ENCODE results near the gene TXNDC8. TPM values are rescaled to one million over a fixed set of nuclear protein-coding genes. Genes with fewer than 3 reads are reported as not detected.

The TXNDC8 gene
- total RNA-seq, 2 experiments from 2014 or later, result not detected

DNA sequence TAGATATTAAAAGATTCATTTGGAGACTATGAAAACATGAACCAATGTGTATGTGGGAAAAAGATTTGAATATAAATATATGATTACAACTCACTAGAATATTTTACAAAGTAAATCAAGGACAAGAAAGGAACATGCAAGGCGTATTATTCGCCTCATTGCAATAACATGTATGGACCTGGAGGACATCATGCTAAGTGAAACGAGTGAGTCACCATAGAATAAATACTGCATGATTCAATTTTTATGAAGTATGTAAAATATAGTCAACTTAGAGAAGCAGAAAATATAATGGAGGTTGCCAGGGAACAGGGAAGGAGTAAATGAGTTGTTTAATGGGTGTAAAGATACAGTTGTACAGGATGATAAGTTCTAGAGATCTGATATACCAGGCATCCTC is 4.9 kb downstream of the TXNDC8 start:
- no peaks in the 10 kb centered on the region for H3K9me3 Mint-ChIP-seq
- intact Hi-C loops (cut with DNase I, micrococcal nuclease), result no loop called here
- H3K27ac Mint-ChIP-seq, result no peak overlapping the region
- Histone ChIP-seq H3K27me3 (ENCODE audit: control insufficient read depth in 1 of 2, insufficient read depth in 2 of 2, low read length in 2 of 2) (no peaks in the 10 kb centered on the region), H3K9me3 (ENCODE audit: control insufficient read depth in 1 of 2, insufficient read depth in 1 of 2, low read length in 2 of 2) (peaks cover 0 to 3% of the 10 kb centered on the region in 2 experiments), H3K4me3 (ENCODE audit: low read length) (no peak overlapping the region), H3K27ac (ENCODE audit: low read depth in 1 of 2, low read length in 2 of 2) (no peak overlapping the region), H3K4me1 (ENCODE audit: insufficient read depth, low read length) (no peaks in the 10 kb centered on the region), H3K36me3 (ENCODE audit: insufficient read depth, low read length) (no peaks in the 10 kb centered on the region)
- ATAC-seq (ENCODE audit: poor library complexity) (no peak), DNase-seq (no peak)
- H3K36me3 Mint-ChIP-seq (ENCODE audit: low read depth), result no peaks in the 10 kb centered on the region
- no peaks in the 10 kb centered on the region for H3K4me1 Mint-ChIP-seq (ENCODE audit: low read depth)
- H3K27me3 Mint-ChIP-seq, result peaks cover 10% of the 10 kb centered on the region
- POLR2A ChIA-PET, result no interaction called here
- no peak overlapping the region for H3K4me3 Mint-ChIP-seq
- no peak for TF ChIP-seq CTCF (IDR thresholded peaks at IDR 0.05)
- CTCF ChIA-PET, result no interaction called here

GRCh38 chr9:110330484-110331105 is 7.1 kb downstream of the TXNDC8 start:
- intact Hi-C loops (cut with DNase I, micrococcal nuclease), result no loop called here
- Mint-ChIP-seq H3K27me3 (peaks cover 10% of the 10 kb centered on the region), H3K9me3 (no peaks in the 10 kb centered on the region), H3K4me3 (no peak overlapping the region), H3K4me1 (ENCODE audit: low read depth) (no peaks in the 10 kb centered on the region), H3K27ac (no peak overlapping the region), H3K36me3 (ENCODE audit: low read depth) (no peaks in the 10 kb centered on the region)
- TF ChIP-seq CTCF (IDR thresholded peaks at IDR 0.05), result no peak
- no peaks in the 10 kb centered on the region for H3K4me1 ChIP-seq (ENCODE audit: insufficient read depth, low read length)
- no peak overlapping the region for H3K4me3 ChIP-seq (ENCODE audit: low read length)
- POLR2A ChIA-PET, result no interaction called here
- no peak for DNase-seq
- no peaks in the 10 kb centered on the region for H3K36me3 ChIP-seq (ENCODE audit: insufficient read depth, low read length)
- CTCF ChIA-PET, result no interaction called here
- H3K27ac ChIP-seq (ENCODE audit: low read depth in 1 of 2, low read length in 2 of 2), result no peak overlapping the region
- no peaks in the 10 kb centered on the region for H3K27me3 ChIP-seq (ENCODE audit: control insufficient read depth in 1 of 2, insufficient read depth in 2 of 2, low read length in 2 of 2)
- H3K9me3 ChIP-seq (ENCODE audit: control insufficient read depth in 1 of 2, insufficient read depth in 1 of 2, low read length in 2 of 2), result no peaks in the 10 kb centered on the region
- no peak for ATAC-seq (ENCODE audit: poor library complexity)

DNA sequence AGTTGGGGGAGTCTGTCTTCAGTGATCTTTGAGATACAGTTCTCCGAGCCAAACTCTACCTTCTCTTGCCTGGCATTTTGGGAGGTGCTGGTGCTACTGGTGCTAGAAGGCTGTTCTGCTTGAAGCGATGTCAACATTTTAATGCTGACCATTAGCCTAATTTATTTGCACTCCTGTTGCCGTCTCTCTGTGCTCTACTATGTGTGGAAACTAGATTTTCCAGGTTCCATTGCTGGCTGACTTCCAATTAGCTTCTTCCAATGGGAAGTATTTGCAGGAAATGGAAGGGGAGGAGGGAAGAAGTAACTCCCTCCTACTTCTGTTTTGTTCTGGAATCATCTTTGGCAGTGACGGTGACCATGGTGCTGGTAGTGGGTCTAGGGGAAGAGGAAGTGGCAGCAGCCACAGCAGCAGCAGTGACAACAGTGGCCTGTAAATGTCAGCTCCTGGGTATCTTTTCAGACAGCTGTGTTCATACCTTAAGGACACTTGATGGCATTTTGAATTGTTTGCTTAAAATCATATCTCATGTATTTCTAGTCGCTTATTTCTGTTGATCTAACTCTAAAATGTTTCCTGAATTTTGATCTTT is 7.9 kb downstream of the TXNDC8 start:
- no peak for TF ChIP-seq CTCF (IDR thresholded peaks at IDR 0.05)
- intact Hi-C loops (cut with DNase I, micrococcal nuclease), result no loop called here
- Histone ChIP-seq H3K27me3 (ENCODE audit: control insufficient read depth in 1 of 2, insufficient read depth in 2 of 2, low read length in 2 of 2) (no peaks in the 10 kb centered on the region), H3K4me3 (ENCODE audit: low read length) (no peak overlapping the region), H3K9me3 (ENCODE audit: control insufficient read depth in 1 of 2, insufficient read depth in 1 of 2, low read length in 2 of 2) (no peaks in the 10 kb centered on the region), H3K27ac (ENCODE audit: low read depth in 1 of 2, low read length in 2 of 2) (no peak overlapping the region), H3K4me1 (ENCODE audit: insufficient read depth, low read length) (no peaks in the 10 kb centered on the region), H3K36me3 (ENCODE audit: insufficient read depth, low read length) (no peaks in the 10 kb centered on the region)
- POLR2A ChIA-PET, result no interaction called here
- H3K36me3 Mint-ChIP-seq (ENCODE audit: low read depth), result no peaks in the 10 kb centered on the region
- H3K4me3 Mint-ChIP-seq, result no peak overlapping the region
- no peaks in the 10 kb centered on the region for H3K4me1 Mint-ChIP-seq (ENCODE audit: low read depth)
- no peak for DNase-seq
- H3K27me3 Mint-ChIP-seq, result peaks cover 10% of the 10 kb centered on the region
- H3K27ac Mint-ChIP-seq, result no peak overlapping the region
- ATAC-seq (ENCODE audit: poor library complexity), result no peak
- no peaks in the 10 kb centered on the region for H3K9me3 Mint-ChIP-seq
- CTCF ChIA-PET, result no interaction called here
